K562 (cell line): ENCODE measurements around the gene GRIK1. TPM values are rescaled to one million over a fixed set of nuclear protein-coding genes. Genes with fewer than 3 reads are reported as not detected.

ENCODE experiments used
- ATAC-seq: fragments of 200-7000 bp; cut with Tn5 transposase; 3 replicates; pipeline ENCODE4 v1.9.1; 2020; ENCODE audit warnings: moderate library complexity
- BruUV-seq: library from RNA; stranded (reverse); fragments of 400-500 nt; replicated peaks from 2 replicates; lab custom pipeline; 2021; lab: Mats Ljungman, UMichigan
- CTCF ChIA-PET: fragments of 300-600 bp; formaldehyde crosslinking; extraction: SDS; loops from one replicate; lab custom pipeline; 2021; ENCODE audit warnings: low intra/inter-chr PET ratio; lab: Yijun Ruan, JAX
- POLR2A ChIA-PET: fragments of 300-600, 350-650 bp; sonication (Branson Sonifier 250); formaldehyde crosslinking; extraction: SDS; loops from one replicate; lab custom pipeline; 2021; ENCODE audit warnings: antibody characterized with exemption, inconsistent platforms; lab: Yijun Ruan, JAX
- DNase-seq, 4 experiments: peaks; one replicate each; pipeline versions ENCODE4 v3.0.0 to v3.0.0-alpha.2; 2011 to 2018; ENCODE audit warnings: low spot score in 3 of 4, mixed read lengths in 3 of 4; ENCODE audit errors: extremely low read depth in 1 of 4
- FAIRE-seq: peaks from 2 replicates; lab custom pipeline; 2011; peaks lifted over from hg19 to GRCh38; lab: Jason Lieb, UNC
- H2AFZ ChIP-seq: 2 replicates; pipeline ENCODE4 v1.6.0; 2011; ENCODE audit warnings: low read depth, low read length, control low read depth, inconsistent platforms
- H3K27ac ChIP-seq: fragments of 200-600 bp; 3 replicates; pipeline ENCODE4 v1.8.0; 2011; ENCODE audit warnings: low read depth, mild to moderate bottlenecking, control low read depth, inconsistent platforms, low read length, moderate library complexity, mixed read lengths; ENCODE audit errors: extremely low read depth
- H3K27me3 ChIP-seq, 2 experiments: fragments of 300-600 bp in 1 of 2; 2 replicates in 1 of 2; 3 replicates in 1 of 2; pipeline versions ENCODE4 v1.6.0 to v1.8.0; 2011; ENCODE audit warnings: inconsistent platforms in 2 of 2, low read length in 2 of 2, mild to moderate bottlenecking in 1 of 2, mixed read lengths in 1 of 2, moderate library complexity in 1 of 2; ENCODE audit not compliant: control insufficient read depth in 2 of 2, insufficient read depth in 2 of 2
- H3K36me3 ChIP-seq: fragments of 300-600 bp; 3 replicates; pipeline ENCODE4 v1.8.0; 2011; ENCODE audit warnings: mild to moderate bottlenecking, low read length, inconsistent platforms; ENCODE audit not compliant: control insufficient read depth, insufficient read depth
- H3K4me1 ChIP-seq, 2 experiments: fragments of 200-600 bp in 1 of 2; replicated peaks in 1 of 2; 2 replicates in 1 of 2; 3 replicates in 1 of 2; pipeline versions ENCODE4 v1.5.1 to v1.8.0; 2011; ENCODE audit warnings: inconsistent platforms in 2 of 2, low read length in 2 of 2, mild to moderate bottlenecking in 1 of 2, mixed read lengths in 1 of 2, moderate library complexity in 1 of 2; ENCODE audit not compliant: control insufficient read depth in 2 of 2, insufficient read depth in 2 of 2
- H3K4me2 ChIP-seq: 2 replicates; pipeline ENCODE4 v1.6.1; 2011; ENCODE audit warnings: low read length, control low read depth, inconsistent platforms, mixed read lengths; ENCODE audit not compliant: insufficient read depth
- H3K4me3 ChIP-seq: fragments of 200-600 bp; sonication (generic), shearing (Covaris generic); 2 replicates; pipeline ENCODE4 v1.5.1; 2016; ENCODE audit warnings: control low read depth, inconsistent platforms
- H3K79me2 ChIP-seq: fragments of 200-600 bp; 3 replicates; pipeline ENCODE4 v1.8.0; 2011; ENCODE audit warnings: low read length, inconsistent platforms; ENCODE audit not compliant: control insufficient read depth, insufficient read depth
- H3K9ac ChIP-seq, 2 experiments: 2 replicates each; pipeline versions ENCODE4 v1.6.0 to v1.6.1; 2011; ENCODE audit warnings: low read depth in 2 of 2, low read length in 2 of 2, control low read depth in 1 of 2, inconsistent platforms in 1 of 2, mild to moderate bottlenecking in 1 of 2, mixed read lengths in 1 of 2; ENCODE audit not compliant: insufficient read depth in 1 of 2
- H3K9me1 ChIP-seq: one replicate; pipeline ENCODE4 v1.6.0; 2011; ENCODE audit warnings: inconsistent platforms, mild to moderate bottlenecking, low read length, moderate library complexity; ENCODE audit not compliant: control insufficient read depth, insufficient read depth
- H3K9me3 ChIP-seq: replicated peaks from 2 replicates; pipeline ENCODE4 v1.5.1; 2011; ENCODE audit warnings: low read depth, low read length, inconsistent platforms; ENCODE audit not compliant: control insufficient read depth, insufficient read depth
- H4K20me1 ChIP-seq: replicated peaks from 2 replicates; pipeline ENCODE4 v1.6.1; 2011; ENCODE audit warnings: low read length, inconsistent platforms, mixed read lengths; ENCODE audit not compliant: control insufficient read depth, insufficient read depth
- E4F1 ChIP-seq: fragments of 250-450 bp; sonication (Bioruptor Pico); IDR thresholded peaks from 2 replicates; pipeline ENCODE4 v1.5.0; 2021; ENCODE audit warnings: mild to moderate bottlenecking, borderline replicate concordance
- ELF2 ChIP-seq: fragments of 250-450 bp; sonication (Bioruptor Pico); IDR thresholded peaks from 2 replicates; pipeline ENCODE4 v1.5.0; 2021; ENCODE audit warnings: mild to moderate bottlenecking
- ELF4 ChIP-seq: fragments of 450-650 bp; formaldehyde crosslinking; IDR thresholded peaks from 2 replicates; pipeline ENCODE4 v1.4.0; 2022; ENCODE audit warnings: missing genetic modification characterization
- HINFP ChIP-seq: fragments of 450-650 bp; conservative IDR thresholded peaks from 2 replicates; pipeline ENCODE4 v1.6.1; 2016; ENCODE audit warnings: missing genetic modification characterization, low read depth, mild to moderate bottlenecking, control low read depth, missing compliant biosample characterization
- KLF13 ChIP-seq: fragments of 450-650 bp; IDR thresholded peaks from 2 replicates; pipeline ENCODE4 v1.6.1; 2016; ENCODE audit warnings: missing genetic modification characterization, low read depth, mild to moderate bottlenecking, missing compliant biosample characterization, moderate library complexity, borderline replicate concordance
- MECOM ChIP-seq: fragments of 250-450 bp; sonication (Bioruptor Pico); IDR thresholded peaks from 2 replicates; pipeline ENCODE4 v1.8.0; 2022; ENCODE audit warnings: inconsistent platforms
- RHOXF2B ChIP-seq: fragments of 250-450 bp; sonication (Bioruptor Pico); conservative IDR thresholded peaks from 2 replicates; pipeline ENCODE4 v1.5.1; 2021
- ZNF311 ChIP-seq: fragments of 250-450 bp; sonication (Bioruptor Pico); IDR thresholded peaks from 2 replicates; pipeline ENCODE4 v1.4.0; 2020; ENCODE audit warnings: mild to moderate bottlenecking, moderate library complexity
- ZNF436 ChIP-seq: fragments of 250-450, 450-650 bp; sonication (Bioruptor Pico); formaldehyde crosslinking; IDR thresholded peaks from 2 replicates; pipeline ENCODE4 v1.7.0; 2020; ENCODE audit warnings: mild to moderate bottlenecking
- ZNF639 ChIP-seq, 2 experiments: fragments of 200-800 bp in 1 of 2; sonication (Bioruptor generic) in 1 of 2; sonication (generic) in 1 of 2; formaldehyde crosslinking in 1 of 2; IDR thresholded peaks in 1 of 2; conservative IDR thresholded peaks in 1 of 2; 2 replicates each; pipeline versions ENCODE4 v1.5.0 to v1.6.1; 2016 to 2020; ENCODE audit warnings: missing compliant biosample characterization in 1 of 2, missing genetic modification characterization in 1 of 2, missing genetic modification reagents in 1 of 2
- ZNF668 ChIP-seq: fragments of 250-450 bp; sonication (Bioruptor Pico); IDR thresholded peaks from 2 replicates; pipeline ENCODE4 v1.8.0; 2022; ENCODE audit warnings: mild to moderate bottlenecking, inconsistent platforms
- WGBS: fragments of 100-300 bp; shearing (Covaris generic); methylation state at CpG from one replicate; pipeline ENCODE4 v1.1.6; 2016; ENCODE audit warnings: low coverage, mixed read lengths; ENCODE audit not compliant: insufficient coverage; ENCODE audit errors: missing lambda C conversion rate; 5-methylcytosine and 5-hydroxymethylcytosine counted together
- in situ Hi-C: fragments of 300-500 bp; cut with MboI; formaldehyde crosslinking; loops from 4 replicates; pipeline ENCODE4 v1.15.0; 2018; ENCODE audit warnings: inconsistent platforms, mixed read lengths
- intact Hi-C: fragments of 100-400 bp; cut with micrococcal nuclease; formaldehyde crosslinking; loops from 2 replicates; pipeline ENCODE4 v1.14.2; 2022
- polyA plus RNA-seq, 8 experiments: library from polyadenylated mRNA; depleted of rRNA in 4 of 8; stranded (reverse) in 5 of 8; unstranded in 3 of 8; fragments of >200 nt; fragmentation: Nextera tagmentation in 2 of 8; fragmentation: Illumina TruSeq in 1 of 8; extraction: Ambion mirVana in 2 of 8; extraction: Trizol in 1 of 8; gene quantifications; 2 replicates each; pipeline versions ENCODE4 v1.2.1 to v1.2.3, GENCODE V29; 2011 to 2014; ENCODE audit warnings: inconsistent platforms in 1 of 8, missing spikeins in 1 of 8
- total RNA-seq, 7 experiments: library from RNA; depleted of rRNA in 6 of 7; stranded (reverse); fragments of >200 nt in 6 of 7; fragmentation: Illumina TruSeq in 2 of 7; extraction: Trizol in 2 of 7; gene quantifications; 2 replicates each; pipeline versions ENCODE4 v1.2.1 to v1.2.3, GENCODE V29; 2011 to 2021; ENCODE audit warnings: low replicate concordance in 1 of 7

GRIK1 gene
- total and polyA plus RNA-seq, 9 of the 15 experiments (the other 6 are each of a cell fraction or from before 2014, with no cell fraction given): 0.17 to 2.8 (median 0.53) TPM

GRCh38 chr21:29586696-29587095 is 353.1 kb downstream of the GRIK1 start:
- intact Hi-C loops: no loop called here
- H2AFZ ChIP-seq: no peak overlapping the region
- H3K9me3 ChIP-seq: no peaks in the 10 kb centered on the region
- H3K4me1 ChIP-seq: no peaks in the 10 kb centered on the region
- BruUV-seq: no TSS peak
- no peak for ATAC-seq
- no peak overlapping the region for H3K4me2 ChIP-seq
- TF ChIP-seq E4F1 (CRISPR knock-in tag) (no peak), RHOXF2B (CRISPR knock-in tag) (no peak), ZNF639 (CRISPR knock-in tag; conservative IDR thresholded peaks at IDR 0.05 in 1 of 2, IDR thresholded peaks at IDR 0.05 in 1 of 2) (no peak), ELF2 (CRISPR knock-in tag) (no peak), ZNF436 (no peak), ELF4 (CRISPR knock-in tag) (no peak), MECOM (no peak), KLF13 (tag) (no peak), HINFP (tag) (no peak), ZNF311 (CRISPR knock-in tag) (no peak), ZNF668 (no peak)
- H3K79me2 ChIP-seq: no peaks in the 10 kb centered on the region
- H4K20me1 ChIP-seq: no peaks in the 10 kb centered on the region
- DNase-seq: no peak
- in situ Hi-C loops: no loop called here
- H3K27me3 ChIP-seq: no peaks in the 10 kb centered on the region
- H3K9me1 ChIP-seq: no peaks in the 10 kb centered on the region
- no peak for FAIRE-seq
- H3K36me3 ChIP-seq: no peaks in the 10 kb centered on the region
- CTCF ChIA-PET: no interaction called here
- WGBS: 50% methylated on average over 1 of the region's 1 CpG
- POLR2A ChIA-PET: no interaction called here
- H3K9ac ChIP-seq: no peak overlapping the region
- H3K27ac ChIP-seq: no peak overlapping the region
- no peak overlapping the region for H3K4me3 ChIP-seq
